ENCODE data around the gene RIMOC1.

RIMOC1 gene

GRCh38 chr5:41921166-41921565 lies 17.0 kb downstream of the RIMOC1 start:
- Histone ChIP-seq H2AFZ (ENCODE audit: low read length) (no peak overlapping the region), H3K36me3 (ENCODE audit: insufficient read depth, low read length) (peaks cover 23% of the 10 kb centered on the region; the same call in 1 of the 2 replicates), H3K9ac (ENCODE audit: low read depth, low read length, poor library complexity, severe bottlenecking) (no peak overlapping the region), H3K4me3 (ENCODE audit: low read length, poor library complexity, severe bottlenecking) (no peak overlapping the region), H3K79me2 (ENCODE audit: insufficient read depth, low read length) (peaks cover 8% of the 10 kb centered on the region), H3K9me3 (ENCODE audit: insufficient read depth, low read depth, low read length) (no peaks in the 10 kb centered on the region), H3K9me2 (replicated peaks; ENCODE audit: low read depth, low read length) (no peaks in the 10 kb centered on the region), H3K27me3 (ENCODE audit: insufficient read depth, low read length, poor library complexity, severe bottlenecking) (no peaks in the 10 kb centered on the region), H3F3A (ENCODE audit: low read depth) (no peaks in the 10 kb centered on the region), H3K4me1 (ENCODE audit: insufficient read depth, low read length, poor library complexity, severe bottlenecking) (peaks cover 5% of the 10 kb centered on the region), H3K4me2 (ENCODE audit: low read depth, low read length, poor library complexity, severe bottlenecking) (no peak overlapping the region), H4K20me1 (ENCODE audit: insufficient read depth, low read length, poor library complexity, severe bottlenecking) (no peaks in the 10 kb centered on the region)
- TF ChIP-seq EZH2phosphoT487 (IDR thresholded peaks at IDR 0.05; ENCODE audit: borderline replicate concordance) (no peak), CTCF (conservative IDR thresholded peaks at IDR 0.05; ENCODE audit: low read length) (no peak)

GRCh38 chr5:41921874-41922273 lies 17.7 kb downstream of the RIMOC1 start:
- H3K27me3 ChIP-seq (ENCODE audit: insufficient read depth, low read length, poor library complexity, severe bottlenecking) = no peaks in the 10 kb centered on the region
- H3K36me3 ChIP-seq (ENCODE audit: insufficient read depth, low read length) = peaks cover 22% of the 10 kb centered on the region; the same call in 1 of the 2 replicates
- no peaks in the 10 kb centered on the region for H3K9me2 ChIP-seq (replicated peaks; ENCODE audit: low read depth, low read length)
- H2AFZ ChIP-seq (ENCODE audit: low read length) = no peak overlapping the region
- no peaks in the 10 kb centered on the region for H3F3A ChIP-seq (ENCODE audit: low read depth)
- H3K9me3 ChIP-seq (ENCODE audit: insufficient read depth, low read depth, low read length) = no peaks in the 10 kb centered on the region
- peaks cover 13% of the 10 kb centered on the region for H3K79me2 ChIP-seq (ENCODE audit: insufficient read depth, low read length)
- TF ChIP-seq EZH2phosphoT487 (IDR thresholded peaks at IDR 0.05; ENCODE audit: borderline replicate concordance) (no peak), CTCF (conservative IDR thresholded peaks at IDR 0.05; ENCODE audit: low read length) (no peak)
- H3K4me2 ChIP-seq (ENCODE audit: low read depth, low read length, poor library complexity, severe bottlenecking) = no peak overlapping the region
- peaks cover 11% of the 10 kb centered on the region for H3K4me1 ChIP-seq (ENCODE audit: insufficient read depth, low read length, poor library complexity, severe bottlenecking)
- H3K9ac ChIP-seq (ENCODE audit: low read depth, low read length, poor library complexity, severe bottlenecking) = no peak overlapping the region
- no peak overlapping the region for H3K4me3 ChIP-seq (ENCODE audit: low read length, poor library complexity, severe bottlenecking)
- no peaks in the 10 kb centered on the region for H4K20me1 ChIP-seq (ENCODE audit: insufficient read depth, low read length, poor library complexity, severe bottlenecking)

- H3K9ac ChIP-seq (ENCODE audit: low read depth, low read length, poor library complexity, severe bottlenecking) = peak overlapping the region; percentile 97
These were observed 20.4 kb downstream of the RIMOC1 start for GRCh38 chr5:41924526-41924871.

More at GRCh38 chr5:41924526-41924871, 20.4 kb downstream of the RIMOC1 start:
- H3K79me2 ChIP-seq (ENCODE audit: insufficient read depth, low read length) = peaks cover 14% of the 10 kb centered on the region
- H2AFZ ChIP-seq (ENCODE audit: low read length) = peak overlapping the region; percentile 99
- H3K36me3 ChIP-seq (ENCODE audit: insufficient read depth, low read length) = peaks cover 5% of the 10 kb centered on the region; the same call in 1 of the 2 replicates
- no peaks in the 10 kb centered on the region for H4K20me1 ChIP-seq (ENCODE audit: insufficient read depth, low read length, poor library complexity, severe bottlenecking)
- no peaks in the 10 kb centered on the region for H3K9me2 ChIP-seq (replicated peaks; ENCODE audit: low read depth, low read length)
- H3K27me3 ChIP-seq (ENCODE audit: insufficient read depth, low read length, poor library complexity, severe bottlenecking) = no peaks in the 10 kb centered on the region
- H3K4me1 ChIP-seq (ENCODE audit: insufficient read depth, low read length, poor library complexity, severe bottlenecking) = peaks cover 16% of the 10 kb centered on the region
- H3F3A ChIP-seq (ENCODE audit: low read depth) = no peaks in the 10 kb centered on the region
- TF ChIP-seq CTCF (conservative IDR thresholded peaks at IDR 0.05; ENCODE audit: low read length) = no peak
- no peak for TF ChIP-seq EZH2phosphoT487 (IDR thresholded peaks at IDR 0.05; ENCODE audit: borderline replicate concordance)
- H3K4me2 ChIP-seq (ENCODE audit: low read depth, low read length, poor library complexity, severe bottlenecking) = peak overlapping the region; percentile 80
- no peaks in the 10 kb centered on the region for H3K9me3 ChIP-seq (ENCODE audit: insufficient read depth, low read depth, low read length)
- peak overlapping the region; percentile 87 for H3K4me3 ChIP-seq (ENCODE audit: low read length, poor library complexity, severe bottlenecking)

Measured in Loucy (cell line).